HUES48 (cell line): ENCODE data around the gene ATP5PF.

ENCODE experiments used
- H3K27ac ChIP-seq: one replicate; pipeline ENCODE4 v1.7.0; 2013; ENCODE audit warnings: low read depth, low read length, inconsistent platforms
- H3K27me3 ChIP-seq: 2 replicates; pipeline ENCODE4 v1.6.1; 2013; ENCODE audit warnings: mild to moderate bottlenecking, low read length; ENCODE audit not compliant: control insufficient read depth, insufficient read depth
- H3K36me3 ChIP-seq: 2 replicates; pipeline ENCODE4 v1.6.1; 2013; ENCODE audit warnings: low read length; ENCODE audit not compliant: control insufficient read depth, insufficient read depth
- H3K4me1 ChIP-seq: 2 replicates; pipeline ENCODE4 v1.6.1; 2013; ENCODE audit warnings: mild to moderate bottlenecking, low read length; ENCODE audit not compliant: control insufficient read depth, insufficient read depth
- H3K4me3 ChIP-seq: 2 replicates; pipeline ENCODE4 v1.5.1; 2013; ENCODE audit warnings: mild to moderate bottlenecking, low read depth, low read length
- H3K9ac ChIP-seq: 2 replicates; pipeline ENCODE4 v1.6.1; 2013; ENCODE audit warnings: mild to moderate bottlenecking, low read depth, low read length, moderate library complexity
- H3K9me3 ChIP-seq: 2 replicates; pipeline ENCODE4 v1.6.1; 2013; ENCODE audit warnings: low read length; ENCODE audit not compliant: control insufficient read depth, insufficient read depth

Gene ATP5PF

GRCh38 chr21:25689226-25689625 lies 45.5 kb downstream of the ATP5PF start:
- no peak overlapping the region for H3K27ac ChIP-seq
- no peaks in the 10 kb centered on the region for H3K9me3 ChIP-seq
- H3K9ac ChIP-seq = no peak overlapping the region
- H3K36me3 ChIP-seq = no peaks in the 10 kb centered on the region
- no peaks in the 10 kb centered on the region for H3K4me1 ChIP-seq
- no peak overlapping the region for H3K4me3 ChIP-seq
- H3K27me3 ChIP-seq = no peaks in the 10 kb centered on the region

DNA sequence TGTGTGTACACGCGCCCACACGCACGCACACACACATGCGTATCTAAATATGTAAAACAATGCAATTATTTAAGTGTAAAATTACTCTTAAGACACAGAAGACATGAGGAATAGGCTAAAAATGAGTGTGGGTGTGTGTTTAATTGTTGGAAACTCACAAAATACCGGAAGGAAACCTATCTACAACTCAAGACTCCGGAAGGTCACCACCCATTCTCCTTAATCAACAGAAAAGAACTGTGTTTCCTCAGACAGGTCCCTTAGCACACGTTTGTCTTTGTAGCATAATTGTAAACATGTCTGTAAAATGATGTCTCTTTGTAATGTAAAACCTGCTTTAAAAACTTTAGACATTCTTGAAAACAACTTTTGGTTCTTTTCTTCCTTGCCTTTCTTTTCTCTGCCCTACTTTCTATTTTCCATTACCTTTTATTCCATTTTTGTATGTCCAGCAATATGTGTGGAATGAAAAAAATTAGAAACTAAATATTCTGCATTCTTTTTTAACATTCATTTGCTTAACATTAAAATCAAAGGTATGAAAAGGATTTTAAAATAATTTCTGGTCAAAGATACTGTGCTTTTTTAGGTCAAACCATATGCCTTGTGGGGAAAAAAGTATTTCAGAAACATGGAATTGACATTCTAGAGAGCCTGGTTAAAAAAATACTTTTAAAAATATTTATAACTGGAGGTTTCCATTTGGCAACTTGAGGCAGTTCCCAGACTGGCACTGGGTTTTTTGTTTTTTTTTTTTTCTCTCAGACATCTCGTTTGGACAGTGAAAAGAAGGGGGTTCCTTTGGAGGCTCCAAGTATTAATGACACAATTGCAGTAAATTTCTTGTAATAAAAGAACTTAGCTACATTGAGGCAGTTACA lies 46.2 kb downstream of the ATP5PF start:
- Histone ChIP-seq H3K9ac (no peak overlapping the region), H3K36me3 (no peaks in the 10 kb centered on the region), H3K27me3 (no peaks in the 10 kb centered on the region), H3K4me3 (no peak overlapping the region), H3K4me1 (no peaks in the 10 kb centered on the region), H3K27ac (no peak overlapping the region), H3K9me3 (no peaks in the 10 kb centered on the region)

GRCh38 chr21:25687787-25688186 lies 46.9 kb downstream of the ATP5PF start:
- no peaks in the 10 kb centered on the region for H3K4me1 ChIP-seq
- H3K27me3 ChIP-seq = no peaks in the 10 kb centered on the region
- H3K36me3 ChIP-seq = no peaks in the 10 kb centered on the region
- H3K9me3 ChIP-seq = no peaks in the 10 kb centered on the region
- H3K27ac ChIP-seq = no peak overlapping the region
- H3K4me3 ChIP-seq = no peak overlapping the region
- H3K9ac ChIP-seq = no peak overlapping the region

DNA sequence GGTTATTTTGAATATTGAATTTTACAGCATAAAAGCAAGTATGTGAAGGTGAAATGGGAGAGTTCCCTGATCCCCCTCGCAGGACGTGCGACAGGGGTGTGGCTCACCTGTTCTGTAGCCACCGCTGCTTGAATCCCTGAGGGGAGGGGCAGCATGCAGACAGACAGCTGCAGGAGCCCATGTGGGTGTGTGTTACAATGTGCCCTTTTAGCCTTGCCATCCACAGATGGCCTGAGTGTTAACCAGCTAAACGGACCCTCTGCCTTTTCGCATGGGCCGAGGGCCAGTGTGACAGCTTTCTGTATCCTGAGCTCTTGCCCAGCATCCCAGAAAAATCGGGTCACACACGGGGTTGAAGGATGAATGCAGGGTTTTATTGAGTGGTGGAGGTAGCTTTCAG lies 52.3 kb downstream of the ATP5PF start:
- Histone ChIP-seq H3K36me3 (no peaks in the 10 kb centered on the region), H3K27ac (no peak overlapping the region), H3K9me3 (no peaks in the 10 kb centered on the region), H3K4me3 (no peak overlapping the region), H3K4me1 (no peaks in the 10 kb centered on the region), H3K9ac (no peak overlapping the region), H3K27me3 (no peaks in the 10 kb centered on the region)

- no peaks in the 10 kb centered on the region for H3K4me1 ChIP-seq
- H3K36me3 ChIP-seq = no peaks in the 10 kb centered on the region
- no peak overlapping the region for H3K27ac ChIP-seq
- H3K9me3 ChIP-seq = no peaks in the 10 kb centered on the region; the same call in none of the 2 replicates
- no peak overlapping the region for H3K9ac ChIP-seq
- no peaks in the 10 kb centered on the region for H3K27me3 ChIP-seq
- H3K4me3 ChIP-seq = no peak overlapping the region
Measured at GRCh38 chr21:25676451-25676850, 58.3 kb downstream of the ATP5PF start.
